Fibroblast of upper back skin (primary cell): Measurements from ENCODE around the gene STARD3NL.

Source experiments
- DNase-seq: peaks from one replicate; pipeline ENCODE4 v3.0.0-alpha.2; 2013

STARD3NL gene

GRCh38 chr7:38185395-38186307, 7.6 kb downstream of the STARD3NL start:
- no peak for DNase-seq

- peak; percentile 37 for DNase-seq
Observed at GRCh38 chr7:38186593-38187314, 8.7 kb downstream of the STARD3NL start.

DNA sequence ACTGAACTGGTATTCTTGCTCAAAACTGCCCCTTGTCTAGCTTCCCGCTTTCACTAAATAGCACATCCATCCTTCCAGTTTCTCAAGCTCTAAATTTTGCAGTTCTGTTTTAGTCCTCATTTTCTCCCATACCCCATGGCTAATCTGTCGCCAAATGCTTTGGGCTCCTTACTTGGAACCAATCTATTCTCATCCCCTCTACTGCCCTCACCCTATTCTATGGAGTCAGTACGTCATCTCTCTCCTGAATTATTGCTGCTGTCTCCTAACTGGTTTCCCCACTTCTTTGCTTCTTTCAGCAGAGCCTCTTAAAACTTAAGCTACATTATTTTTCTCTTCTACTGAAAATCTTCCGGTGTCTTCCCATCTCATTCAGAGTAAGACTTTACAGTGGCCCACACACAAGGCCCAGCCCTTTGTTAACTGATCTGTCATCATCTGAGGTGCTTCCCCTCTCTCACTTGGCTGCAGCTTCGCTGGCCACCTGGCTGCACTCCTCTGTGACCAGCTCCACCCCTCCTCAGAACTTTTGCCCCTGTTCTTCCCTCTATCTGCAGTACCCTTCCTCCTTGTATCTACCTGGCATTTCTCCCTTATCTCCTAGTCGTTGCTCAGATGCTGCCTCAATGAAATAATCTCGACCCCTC, 9.9 kb downstream of the STARD3NL start:
- no peak for DNase-seq

- DNase-seq, result peak; percentile 28
Observed at GRCh38 chr7:38189231-38189938, 11.3 kb downstream of the STARD3NL start.

- peak; percentile 49 for DNase-seq
Observed at GRCh38 chr7:38190011-38190410, 12.0 kb downstream of the STARD3NL start.

GRCh38 chr7:38191791-38192190, 13.7 kb downstream of the STARD3NL start:
- no peak for DNase-seq

GRCh38 chr7:38192327-38192726, 14.3 kb downstream of the STARD3NL start:
- DNase-seq, result no peak

DNA sequence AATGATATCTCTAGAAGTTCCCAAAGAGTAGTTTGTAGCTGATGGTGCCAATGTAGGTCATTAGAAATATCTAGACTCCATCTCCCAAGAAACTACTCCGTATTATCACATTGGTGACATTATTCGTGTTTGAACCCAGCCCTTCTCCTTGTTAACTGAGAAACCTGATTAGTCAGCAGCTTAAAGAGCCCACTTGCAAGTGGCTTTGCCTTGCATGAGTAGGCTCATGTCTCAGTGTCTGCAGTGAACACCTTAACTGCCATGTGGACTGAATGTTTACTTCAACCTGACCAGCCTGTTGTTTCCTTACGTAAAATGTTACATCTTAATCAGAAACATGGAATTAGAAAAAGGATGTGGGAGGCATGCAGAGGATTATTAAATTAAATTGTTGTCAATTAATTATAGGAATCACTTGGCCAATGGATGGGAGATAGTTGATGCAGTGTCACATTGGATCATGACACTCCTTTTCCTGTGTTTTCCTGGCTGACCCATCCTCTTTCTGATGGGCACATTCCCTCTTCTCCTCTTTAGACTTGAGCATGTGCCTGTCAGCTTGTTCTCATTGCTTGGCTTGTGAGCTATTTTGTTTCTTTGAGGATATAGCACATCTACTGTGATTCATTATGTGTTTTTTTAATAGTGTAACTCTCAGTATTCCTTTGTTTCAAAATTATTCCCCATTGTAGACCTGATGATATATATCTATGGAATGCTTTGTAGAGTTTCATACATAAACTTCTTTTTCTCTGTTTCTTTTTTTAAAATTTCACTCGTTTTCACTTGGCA, 18.0 kb downstream of the STARD3NL start:
- DNase-seq, result peak; percentile 49

- no peak for DNase-seq
Observed at GRCh38 chr7:38198366-38198765, 20.3 kb downstream of the STARD3NL start.

GRCh38 chr7:38199154-38199553, 21.1 kb downstream of the STARD3NL start:
- DNase-seq, result no peak

DNA sequence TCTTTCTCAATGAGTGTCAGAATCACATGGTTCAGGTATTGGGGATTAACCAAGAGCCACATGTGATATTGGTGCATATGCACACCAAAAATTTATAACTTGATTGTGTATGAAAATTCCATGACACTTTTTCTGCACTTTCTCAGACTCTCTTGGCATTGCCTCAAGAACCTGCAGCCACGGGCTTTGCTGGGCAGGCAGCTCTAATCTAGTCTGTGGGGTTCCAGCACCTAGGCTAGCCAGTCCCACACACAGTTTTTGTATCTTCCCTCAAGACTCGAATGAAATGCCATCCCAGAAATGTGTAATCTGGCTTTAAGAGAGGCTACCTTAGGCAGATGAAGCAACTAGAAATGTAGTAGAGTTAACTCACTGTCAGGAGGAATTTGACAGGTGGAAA, 21.7 kb downstream of the STARD3NL start:
- no peak for DNase-seq

GRCh38 chr7:38206071-38206470, 28.0 kb downstream of the STARD3NL start:
- DNase-seq, result no peak

DNA sequence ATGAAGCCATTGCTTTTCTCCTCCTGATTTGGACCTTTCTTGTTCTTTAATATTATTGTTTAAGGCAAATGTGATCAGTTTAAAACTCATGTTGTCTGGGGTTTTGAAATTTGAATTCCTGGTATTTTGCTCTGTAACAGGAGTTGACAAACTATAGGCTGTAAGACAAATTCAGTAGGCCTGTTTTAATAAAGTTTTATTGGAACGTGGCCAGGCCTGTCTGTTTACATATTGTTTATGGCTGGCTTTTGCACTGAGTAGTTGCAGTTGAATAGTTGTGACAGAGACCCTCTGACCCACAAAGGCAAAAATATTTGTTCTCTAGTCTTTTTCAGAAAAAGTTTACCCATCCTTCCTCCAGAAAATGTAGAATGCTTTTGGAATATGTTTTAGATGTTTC, 29.8 kb downstream of the STARD3NL start:
- no peak for DNase-seq

GRCh38 chr7:38211486-38211885, 33.4 kb downstream of the STARD3NL start:
- DNase-seq, result no peak

GRCh38 chr7:38211940-38212339, 33.9 kb downstream of the STARD3NL start:
- DNase-seq, result no peak

DNA sequence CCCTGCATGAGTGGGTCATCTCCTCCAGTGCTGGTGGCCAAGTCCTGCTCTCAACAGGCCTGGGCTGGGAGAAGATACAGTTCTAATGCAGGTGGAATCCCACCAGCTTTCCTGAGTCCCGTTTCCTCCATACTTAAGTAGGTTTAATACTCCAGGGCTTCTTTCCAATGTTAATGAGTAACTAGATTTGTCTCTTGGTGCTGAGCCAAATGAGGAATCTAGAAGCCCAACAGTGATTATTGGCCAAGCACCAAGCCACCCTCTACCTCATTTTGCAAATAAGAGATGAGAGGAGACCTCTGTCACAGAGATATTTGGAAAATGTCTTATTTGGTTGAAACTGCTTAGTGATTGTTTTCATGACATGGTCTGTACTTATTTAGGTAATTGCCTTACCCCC, 37.1 kb downstream of the STARD3NL start:
- DNase-seq, result peak; percentile 46

GRCh38 chr7:38215735-38216670, 38.0 kb downstream of the STARD3NL start:
- DNase-seq, result peak; percentile 93

DNA sequence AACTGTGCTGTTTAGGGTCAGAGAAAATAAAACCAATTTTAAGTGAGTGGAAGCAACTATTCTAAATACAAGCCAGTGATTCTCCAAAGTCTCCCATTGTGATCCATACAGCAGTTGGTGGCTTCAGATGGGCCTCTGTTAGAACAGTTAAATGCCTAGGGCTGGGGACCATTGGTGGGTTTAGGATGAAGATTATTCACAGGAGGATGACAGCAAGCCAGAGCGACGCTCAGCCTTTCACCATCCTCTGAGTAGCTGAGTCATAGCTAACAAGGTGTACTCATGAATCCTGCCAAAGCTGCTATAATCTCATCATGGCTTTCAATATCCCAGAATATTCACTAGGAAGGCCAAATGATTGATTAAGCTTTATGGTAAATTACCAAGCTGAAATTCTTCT, 39.6 kb downstream of the STARD3NL start:
- no peak for DNase-seq

DNA sequence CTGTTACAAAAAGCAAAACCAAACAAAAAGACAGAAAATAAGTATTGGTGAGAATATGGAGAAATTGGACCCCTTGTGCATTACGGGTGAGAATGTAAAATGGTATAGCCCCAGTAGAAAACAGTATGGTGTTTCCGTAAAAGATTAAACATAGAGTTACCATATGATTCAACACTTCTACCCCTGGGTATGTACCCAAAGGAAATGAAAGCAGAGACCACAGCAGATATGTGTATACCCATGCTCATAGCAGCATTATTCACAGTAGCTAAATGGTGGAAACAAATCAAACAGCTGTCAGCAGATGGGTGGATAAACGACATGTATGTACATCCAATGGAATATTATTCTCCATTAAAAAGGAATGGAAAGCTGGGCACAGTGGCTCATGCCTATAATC, 42.4 kb downstream of the STARD3NL start:
- DNase-seq, result no peak

- DNase-seq, result peak; percentile 61
Observed at GRCh38 chr7:38222481-38223096, 44.5 kb downstream of the STARD3NL start.
